ENCODE results near the gene STARD5. TPM values are rescaled to one million over a fixed set of nuclear protein-coding genes. Genes with fewer than 3 reads are reported as not detected.

The STARD5 gene
- total RNA-seq, 1 experiment from 2014 or later: 2.3 TPM

DNA sequence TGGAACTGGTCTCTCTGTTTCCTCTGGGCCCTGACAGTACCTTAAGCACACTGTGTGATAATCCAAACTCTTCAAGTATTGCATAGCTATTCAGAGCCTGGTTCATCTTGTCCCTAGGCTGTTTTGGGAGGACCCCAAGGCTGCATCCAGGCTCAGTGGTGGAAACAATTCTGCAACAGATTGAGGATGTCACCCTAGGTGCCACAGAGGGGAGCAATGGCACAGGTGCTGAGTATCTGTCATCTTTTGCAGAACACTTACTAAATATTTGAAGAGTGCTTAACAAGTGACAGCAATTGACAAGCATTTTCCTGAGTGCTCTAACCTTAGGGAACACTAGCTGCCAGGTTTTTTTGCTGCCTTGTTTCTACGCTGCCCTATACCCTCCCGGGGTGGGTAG lies 27.8 kb downstream of the STARD5 start:
- Histone ChIP-seq H3K18ac (ENCODE audit: insufficient read length, low read depth, low read length) (no peak overlapping the region), H3K14ac (ENCODE audit: insufficient read depth, low read length) (no peak overlapping the region), H2BK20ac (ENCODE audit: low read depth, low read length, poor library complexity, severe bottlenecking) (no peak overlapping the region), H3K27ac (ENCODE audit: insufficient read length, low read depth, low read length) (no peak overlapping the region), H2AFZ (ENCODE audit: low read length) (no peak overlapping the region), H4K91ac (ENCODE audit: insufficient read length, low read depth, low read length) (no peak overlapping the region), H2BK120ac (ENCODE audit: low read depth, low read length, poor library complexity, severe bottlenecking) (no peak overlapping the region), H4K5ac (ENCODE audit: insufficient read length, low read depth, low read length) (no peak overlapping the region), H4K20me1 (ENCODE audit: control insufficient read depth, insufficient read depth, insufficient read length) (no peaks in the 10 kb centered on the region), H3K79me1 (ENCODE audit: insufficient read depth, low read depth, low read length, poor library complexity, severe bottlenecking) (no peaks in the 10 kb centered on the region), H2BK5ac (ENCODE audit: insufficient read length, low read length) (no peak overlapping the region), H3K56ac (ENCODE audit: insufficient read length, low read depth, low read length) (no peak overlapping the region), H4K8ac (replicated peaks; ENCODE audit: insufficient read length, low read depth, low read length) (no peak overlapping the region), H3K23me2 (ENCODE audit: insufficient read length, low read depth, low read length, poor library complexity, severe bottlenecking) (no peaks in the 10 kb centered on the region), H3K79me2 (ENCODE audit: insufficient read depth, low read length) (no peaks in the 10 kb centered on the region), H3K4me1 (ENCODE audit: insufficient read depth, low read length) (peaks cover 5% of the 10 kb centered on the region; the same call in 1 of the 2 replicates), H3K4me2 (ENCODE audit: insufficient read depth, insufficient read length, low read length) (no peak overlapping the region), H3K9ac (ENCODE audit: extremely low read depth, insufficient read length, low read length) (no peak overlapping the region), H3K9me3 (ENCODE audit: control insufficient read depth, low read depth, low read length) (no peaks in the 10 kb centered on the region), H3K27me3 (ENCODE audit: insufficient read depth, low read length) (no peaks in the 10 kb centered on the region), H3K23ac (ENCODE audit: insufficient read length, low read depth, low read length) (no peak overlapping the region), H2BK12ac (ENCODE audit: insufficient read length, low read depth, low read length) (no peak overlapping the region), H3K4ac (ENCODE audit: low read depth, low read length) (no peak overlapping the region), H2BK15ac (ENCODE audit: low read depth, low read length) (no peak overlapping the region), H3T11ph (ENCODE audit: low read length) (no peak overlapping the region), H2AK5ac (ENCODE audit: insufficient read length, low read length) (no peak overlapping the region)
- no peak for DNase-seq
- Mint-ChIP-seq H3K4me1 (peaks cover 11 to 18% of the 10 kb centered on the region in 2 experiments), H3K27ac (no peak overlapping the region), H3K9me3 (no peaks in the 10 kb centered on the region), H3K4me3 (no peak overlapping the region), H3K27me3 (ENCODE audit: low read depth) (peaks cover 19% of the 10 kb centered on the region), H3K36me3 (ENCODE audit: insufficient read depth in 1 of 3, low read depth in 3 of 3) (no peaks in the 10 kb centered on the region)
- TF ChIP-seq, protein P1, sequence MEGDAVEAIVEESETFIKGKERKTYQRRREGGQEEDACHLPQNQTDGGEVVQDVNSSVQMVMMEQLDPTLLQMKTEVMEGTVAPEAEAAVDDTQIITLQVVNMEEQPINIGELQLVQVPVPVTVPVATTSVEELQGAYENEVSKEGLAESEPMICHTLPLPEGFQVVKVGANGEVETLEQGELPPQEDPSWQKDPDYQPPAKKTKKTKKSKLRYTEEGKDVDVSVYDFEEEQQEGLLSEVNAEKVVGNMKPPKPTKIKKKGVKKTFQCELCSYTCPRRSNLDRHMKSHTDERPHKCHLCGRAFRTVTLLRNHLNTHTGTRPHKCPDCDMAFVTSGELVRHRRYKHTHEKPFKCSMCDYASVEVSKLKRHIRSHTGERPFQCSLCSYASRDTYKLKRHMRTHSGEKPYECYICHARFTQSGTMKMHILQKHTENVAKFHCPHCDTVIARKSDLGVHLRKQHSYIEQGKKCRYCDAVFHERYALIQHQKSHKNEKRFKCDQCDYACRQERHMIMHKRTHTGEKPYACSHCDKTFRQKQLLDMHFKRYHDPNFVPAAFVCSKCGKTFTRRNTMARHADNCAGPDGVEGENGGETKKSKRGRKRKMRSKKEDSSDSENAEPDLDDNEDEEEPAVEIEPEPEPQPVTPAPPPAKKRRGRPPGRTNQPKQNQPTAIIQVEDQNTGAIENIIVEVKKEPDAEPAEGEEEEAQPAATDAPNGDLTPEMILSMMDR (conservative IDR thresholded peaks at IDR 0.05): no peak
- WGBS (ENCODE audit: extremely low coverage, insufficient read length, low lambda C conversion rate): no CpG with 5 or more reads among the region's 2 CpGs
